Upper lobe of right lung (tissue), 1 donor: ENCODE measurements around the gene FAM32A. TPM values are rescaled to one million over a fixed set of nuclear protein-coding genes. Genes with fewer than 3 reads are reported as not detected.
A peak's percentile ranks its signal among the peaks of the same experiment; 100 is the strongest.

Source experiments
- ATAC-seq: fragments of 200-7000 bp; cut with Tn5 transposase; one replicate; pipeline ENCODE4 v1.9.1; 2020; ENCODE audit warnings: mild to moderate bottlenecking, moderate library complexity
- DNase-seq: peaks from one replicate; pipeline ENCODE4 v3.0.0-alpha.2; 2020
- H3K27ac ChIP-seq: fragments of 200-600 bp; one replicate; pipeline ENCODE4 v1.8.0; 2022
- H3K27me3 ChIP-seq: fragments of 200-600 bp; one replicate; pipeline ENCODE4 v1.8.0; 2022; ENCODE audit warnings: mild to moderate bottlenecking
- H3K36me3 ChIP-seq: fragments of 200-600 bp; one replicate; pipeline ENCODE4 v1.8.0; 2022
- H3K4me1 ChIP-seq: fragments of 200-600 bp; one replicate; pipeline ENCODE4 v1.8.0; 2022
- H3K4me3 ChIP-seq: fragments of 200-600 bp; one replicate; pipeline ENCODE4 v1.8.0; 2022; ENCODE audit warnings: mild to moderate bottlenecking
- H3K9me3 ChIP-seq: fragments of 200-600 bp; one replicate; pipeline ENCODE4 v1.8.0; 2022
- CTCF ChIP-seq: fragments of 200-600 bp; IDR thresholded peaks from one replicate; pipeline ENCODE4 v1.8.0; 2022; ENCODE audit warnings: antibody characterized with exemption
- intact Hi-C: fragments of 100-400 bp; cut with DNase I; formaldehyde crosslinking; loops from one replicate; pipeline ENCODE4 v1.11.0; 2022
- long read RNA-seq: library from polyadenylated mRNA; unstranded; transcript quantifications from one replicate; pipeline ENCODE4 v2.0.0, GENCODE V29; 2021
- total RNA-seq: library from RNA; stranded (reverse); fragmentation: NEBNext Ultra II Directional; extraction: Animal tissue kit (Norgen Biotek cat#: 25700); gene quantifications from one replicate; pipeline ENCODE4 v1.2.1, GENCODE V29; 2021
- donor health status: DM: no; HTN: yes; CAD: no; lungs with severe emphysema.

The FAM32A gene
- 56.4 TPM for total RNA-seq
- long read RNA-seq, transcript FAM32A-205 (3 exons, 1,168 nt) = minor isoform, 21 of 125 reads
- long read RNA-seq, transcript FAM32A-201 (4 exons, 1,455 nt) = major isoform, 101 of 125 reads
- long read RNA-seq, partial matches to known transcripts = 1 of 125 reads
- long read RNA-seq, other reads (novel, unspliced or antisense) = 0 of 125 reads

- TF ChIP-seq CTCF = peak; percentile 37
- H3K27ac ChIP-seq = peak within 1 kb of the TSS; percentile 82
- peaks cover 19% of the 10 kb centered on the region for H3K36me3 ChIP-seq
- H3K27me3 ChIP-seq = no peaks in the 10 kb centered on the region
- peak within 1 kb of the TSS; percentile 69 for H3K4me3 ChIP-seq
- ATAC-seq (peak; percentile 98), DNase-seq (peak; percentile 99)
- H3K9me3 ChIP-seq = no peaks in the 10 kb centered on the region
- peaks cover 16% of the 10 kb centered on the region for H3K4me1 ChIP-seq
- intact Hi-C loops = loop anchor here (10.0 kb wide), 1 partner anchor 560 kb away; no protein-coding TSS in a partner anchor
These were observed at the start of gene FAM32A for GRCh38 chr19:16185123-16185767. Gene FAM32A (plus strand): TSS chr19:16185410. CDS start chr19:16185443, 33 bp downstream.

GRCh38 chr19:16135430-16136127 is 49.6 kb upstream of the FAM32A start:
- ATAC-seq = no peak
- Histone ChIP-seq H3K36me3 (peaks cover 28% of the 10 kb centered on the region), H3K27ac (no peak overlapping the region), H3K4me1 (no peaks in the 10 kb centered on the region), H3K27me3 (no peaks in the 10 kb centered on the region), H3K4me3 (no peak overlapping the region), H3K9me3 (no peaks in the 10 kb centered on the region)
- intact Hi-C loops = no loop called here
- no peak for DNase-seq
- no peak for TF ChIP-seq CTCF

- no peak for DNase-seq
- H3K4me1 ChIP-seq = no peaks in the 10 kb centered on the region
- ATAC-seq = no peak
- TF ChIP-seq CTCF = no peak
- H3K27me3 ChIP-seq = no peaks in the 10 kb centered on the region
- no peak overlapping the region for H3K27ac ChIP-seq
- intact Hi-C loops = no loop called here
- no peaks in the 10 kb centered on the region for H3K9me3 ChIP-seq
- H3K4me3 ChIP-seq = no peak overlapping the region
- peaks cover 22% of the 10 kb centered on the region for H3K36me3 ChIP-seq
These were observed 48.8 kb upstream of the FAM32A start for GRCh38 chr19:16136185-16136999.

GRCh38 chr19:16139752-16140151 is 45.5 kb upstream of the FAM32A start:
- Histone ChIP-seq H3K4me3 (no peak overlapping the region), H3K36me3 (no peaks in the 10 kb centered on the region), H3K27me3 (no peaks in the 10 kb centered on the region), H3K9me3 (no peaks in the 10 kb centered on the region), H3K4me1 (peaks cover 5% of the 10 kb centered on the region), H3K27ac (no peak overlapping the region)
- ATAC-seq = no peak
- intact Hi-C loops = no loop called here
- no peak for DNase-seq
- no peak for TF ChIP-seq CTCF

- DNase-seq (no peak), ATAC-seq (peak; percentile 14)
- no peak overlapping the region for H3K27ac ChIP-seq
- intact Hi-C loops = no loop called here
- no peak overlapping the region for H3K4me3 ChIP-seq
- no peaks in the 10 kb centered on the region for H3K27me3 ChIP-seq
- peaks cover 5% of the 10 kb centered on the region for H3K4me1 ChIP-seq
- H3K36me3 ChIP-seq = no peaks in the 10 kb centered on the region
- H3K9me3 ChIP-seq = no peaks in the 10 kb centered on the region
- TF ChIP-seq CTCF = no peak
These were observed 44.2 kb upstream of the FAM32A start for GRCh38 chr19:16141043-16141442.
